GM19043 (cell line): ENCODE results near the gene B3GAT1.
"Not testable (repeated sequence)": the region's sequence is repeated elsewhere in the genome, so short reads cannot be mapped to it uniquely, and the experiment has no call there.

Experiments used
- ATAC-seq: cut with Tn5 transposase; IDR thresholded peaks from one replicate; pipeline ENCODE4 v1.9.1; 2021; ENCODE audit warnings: low read depth; ENCODE audit not compliant: unreplicated experiment

The B3GAT1 gene

GRCh38 chr11:134358856-134359490 lies 53.1 kb downstream of the B3GAT1 start:
- ATAC-seq = no peak

GRCh38 chr11:134358165-134358855 lies 53.7 kb downstream of the B3GAT1 start:
- no peak for ATAC-seq

- no peak for ATAC-seq
Observed at GRCh38 chr11:134357545-134357839, 54.5 kb downstream of the B3GAT1 start.

- no peak for ATAC-seq
Observed at GRCh38 chr11:134356656-134357544, 55.1 kb downstream of the B3GAT1 start.

- no peak for ATAC-seq
Observed at GRCh38 chr11:134355656-134356055, 56.4 kb downstream of the B3GAT1 start.

GRCh38 chr11:134355136-134355535 lies 56.9 kb downstream of the B3GAT1 start:
- no peak for ATAC-seq

GRCh38 chr11:134352111-134352510 lies 59.9 kb downstream of the B3GAT1 start:
- ATAC-seq = no peak

GRCh38 chr11:134350381-134350780 lies 61.7 kb downstream of the B3GAT1 start:
- no peak for ATAC-seq

- ATAC-seq = no peak
Observed at GRCh38 chr11:134349802-134350355, 62.2 kb downstream of the B3GAT1 start.

GRCh38 chr11:134349109-134349801 lies 62.8 kb downstream of the B3GAT1 start:
- ATAC-seq = no peak

- ATAC-seq = no peak
Observed at GRCh38 chr11:134347441-134347840, 64.6 kb downstream of the B3GAT1 start.

GRCh38 chr11:134346976-134347350 lies 65.1 kb downstream of the B3GAT1 start:
- no peak for ATAC-seq

GRCh38 chr11:134346101-134346975 lies 65.7 kb downstream of the B3GAT1 start:
- ATAC-seq = no peak

GRCh38 chr11:134345237-134345550 lies 66.8 kb downstream of the B3GAT1 start:
- ATAC-seq = no peak

- ATAC-seq = not testable (repeated sequence)
Observed at GRCh38 chr11:134344497-134345236, 67.4 kb downstream of the B3GAT1 start.

- no peak for ATAC-seq
Observed at GRCh38 chr11:134343646-134344045, 68.4 kb downstream of the B3GAT1 start.

- no peak for ATAC-seq
Observed at GRCh38 chr11:134342572-134343340, 69.3 kb downstream of the B3GAT1 start.

- ATAC-seq = no peak
Observed at GRCh38 chr11:134341805-134342571, 70.1 kb downstream of the B3GAT1 start.
